ENCODE measurements around the gene CLNK. TPM values are rescaled to one million over a fixed set of nuclear protein-coding genes. Genes with fewer than 3 reads are reported as not detected.

Gene CLNK
- total RNA-seq, 1 donor from 2014 or later, result 0.35 TPM

DNA sequence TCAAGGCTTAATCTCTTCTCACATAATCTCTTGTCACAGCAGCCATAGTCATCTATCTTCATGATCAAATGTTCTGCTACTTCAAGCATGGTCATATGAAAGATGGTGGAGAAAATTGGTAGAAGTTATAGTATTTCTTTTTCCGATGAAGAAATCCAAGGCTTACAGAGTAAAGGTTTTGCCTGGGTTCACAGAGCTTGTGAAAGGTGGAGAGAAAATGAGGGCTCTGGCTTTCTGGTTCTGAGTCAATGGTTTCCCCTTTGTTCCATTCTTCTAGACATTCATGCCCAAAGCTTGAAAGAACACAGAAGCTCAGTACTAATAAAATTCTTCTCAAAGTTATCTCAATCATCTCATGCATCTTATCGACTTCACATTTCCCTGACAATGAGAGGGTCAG, 36.1 kb downstream of the CLNK start:
- no peak for ATAC-seq
- intact Hi-C loops (cut with DNase I), result no loop called here
- Histone ChIP-seq H3K27ac (no peak overlapping the region), H3K4me1 (no peaks in the 10 kb centered on the region), H3K4me3 (no peak overlapping the region), H3K27me3 (no peaks in the 10 kb centered on the region), H3K36me3 (no peaks in the 10 kb centered on the region), H3K9me3 (no peaks in the 10 kb centered on the region)
- TF ChIP-seq, protein P1, sequence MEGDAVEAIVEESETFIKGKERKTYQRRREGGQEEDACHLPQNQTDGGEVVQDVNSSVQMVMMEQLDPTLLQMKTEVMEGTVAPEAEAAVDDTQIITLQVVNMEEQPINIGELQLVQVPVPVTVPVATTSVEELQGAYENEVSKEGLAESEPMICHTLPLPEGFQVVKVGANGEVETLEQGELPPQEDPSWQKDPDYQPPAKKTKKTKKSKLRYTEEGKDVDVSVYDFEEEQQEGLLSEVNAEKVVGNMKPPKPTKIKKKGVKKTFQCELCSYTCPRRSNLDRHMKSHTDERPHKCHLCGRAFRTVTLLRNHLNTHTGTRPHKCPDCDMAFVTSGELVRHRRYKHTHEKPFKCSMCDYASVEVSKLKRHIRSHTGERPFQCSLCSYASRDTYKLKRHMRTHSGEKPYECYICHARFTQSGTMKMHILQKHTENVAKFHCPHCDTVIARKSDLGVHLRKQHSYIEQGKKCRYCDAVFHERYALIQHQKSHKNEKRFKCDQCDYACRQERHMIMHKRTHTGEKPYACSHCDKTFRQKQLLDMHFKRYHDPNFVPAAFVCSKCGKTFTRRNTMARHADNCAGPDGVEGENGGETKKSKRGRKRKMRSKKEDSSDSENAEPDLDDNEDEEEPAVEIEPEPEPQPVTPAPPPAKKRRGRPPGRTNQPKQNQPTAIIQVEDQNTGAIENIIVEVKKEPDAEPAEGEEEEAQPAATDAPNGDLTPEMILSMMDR (IDR thresholded peaks at IDR 0.05), result no peak
- no peak for DNase-seq

DNA sequence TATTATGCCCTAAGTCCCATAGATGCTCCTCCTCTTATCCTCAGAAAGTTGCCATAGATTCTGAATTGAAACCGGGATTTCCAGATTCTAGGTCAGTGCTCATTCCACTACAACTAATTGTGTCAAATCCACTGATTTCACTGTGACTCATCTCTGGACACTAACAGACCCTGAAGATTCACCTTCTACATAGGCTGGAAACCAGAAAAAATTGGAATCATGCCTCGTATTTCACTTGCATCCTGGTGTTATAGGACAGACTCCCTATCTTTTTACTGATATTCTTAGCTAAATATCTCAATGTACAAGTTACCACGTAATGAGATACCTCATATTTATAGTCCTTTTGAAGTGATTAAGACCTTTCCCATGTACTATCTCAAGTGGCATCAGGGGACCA, 36.7 kb downstream of the CLNK start:
- intact Hi-C loops (cut with DNase I), result no loop called here
- Histone ChIP-seq H3K4me3 (no peak overlapping the region), H3K27me3 (no peaks in the 10 kb centered on the region), H3K36me3 (no peaks in the 10 kb centered on the region), H3K9me3 (no peaks in the 10 kb centered on the region), H3K27ac (no peak overlapping the region), H3K4me1 (no peaks in the 10 kb centered on the region)
- no peak for DNase-seq
- TF ChIP-seq, protein P1 (IDR thresholded peaks at IDR 0.05), result no peak
- no peak for ATAC-seq

DNA sequence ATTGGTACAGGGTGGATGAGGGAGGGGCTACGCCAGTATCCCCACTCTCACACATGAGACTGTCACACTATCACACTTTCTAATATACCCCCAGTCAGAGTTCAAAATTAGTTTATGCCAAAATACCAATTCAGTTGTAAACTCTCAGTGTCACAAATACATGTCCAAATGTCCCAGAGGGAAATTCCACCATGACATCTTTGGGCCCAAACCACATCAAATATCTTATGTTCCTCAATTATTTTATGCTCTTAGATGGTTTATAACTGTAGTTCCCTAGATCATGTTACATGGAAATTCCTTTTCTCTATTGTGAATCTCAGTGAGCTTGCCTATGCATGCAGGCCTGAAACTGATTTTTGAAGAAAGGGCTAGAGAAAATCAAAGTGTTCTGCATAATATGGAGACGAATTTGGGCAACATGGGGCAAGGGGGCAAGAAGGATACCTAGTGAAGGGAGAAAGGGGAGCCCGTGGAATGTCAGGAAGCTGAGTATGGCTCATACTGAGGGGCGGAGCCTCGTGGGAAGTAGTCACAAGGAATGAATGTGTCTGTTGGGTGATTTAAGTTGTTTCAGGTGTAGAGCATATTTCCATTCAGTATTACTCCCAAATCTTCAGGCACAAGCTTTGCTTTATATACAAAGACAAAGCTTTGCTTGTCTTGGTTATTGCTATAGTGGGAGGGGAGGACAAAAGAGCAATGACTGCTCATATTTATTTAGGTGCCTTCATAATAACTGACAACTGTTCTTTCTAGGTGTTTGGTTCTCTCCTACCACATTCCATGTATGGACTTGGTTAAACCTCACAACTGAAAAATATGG, 40.8 kb downstream of the CLNK start:
- no peaks in the 10 kb centered on the region for H3K9me3 ChIP-seq
- ATAC-seq (no peak), DNase-seq (no peak)
- no peak overlapping the region for H3K27ac ChIP-seq
- H3K27me3 ChIP-seq, result no peaks in the 10 kb centered on the region
- H3K36me3 ChIP-seq, result no peaks in the 10 kb centered on the region
- TF ChIP-seq, protein P1 (IDR thresholded peaks at IDR 0.05), result no peak
- intact Hi-C loops (cut with DNase I), result no loop called here
- H3K4me3 ChIP-seq, result no peak overlapping the region
- no peaks in the 10 kb centered on the region for H3K4me1 ChIP-seq

DNA sequence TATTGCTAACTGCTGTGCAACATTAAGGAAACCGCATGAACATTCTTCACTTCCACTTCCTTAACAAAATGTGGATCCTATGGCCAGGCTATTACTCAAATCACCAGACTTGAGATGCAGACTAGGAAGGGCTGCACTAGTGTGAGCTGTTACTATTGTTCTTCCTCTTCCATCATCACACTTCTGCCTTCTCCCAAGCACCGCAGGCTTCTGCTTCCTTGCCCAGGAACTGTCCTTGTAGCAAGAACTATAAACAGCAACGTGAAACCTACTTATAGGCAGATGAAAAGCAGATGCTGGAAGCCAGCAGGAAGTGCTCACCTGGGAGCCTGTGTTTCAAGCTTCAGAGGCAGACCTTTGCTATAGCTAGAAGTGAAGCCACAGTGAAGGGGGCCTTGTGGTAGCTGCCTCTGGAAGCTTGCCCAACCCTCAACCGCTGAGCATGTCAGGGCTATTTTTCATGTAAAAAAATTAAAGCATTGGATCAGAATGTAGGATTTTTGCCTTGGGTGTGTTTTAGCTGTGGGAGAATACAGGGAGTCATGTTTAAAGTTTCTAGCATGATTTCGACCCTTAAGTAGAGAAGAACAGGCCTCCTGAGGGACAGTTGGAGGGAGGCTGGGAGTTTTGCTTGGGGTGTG, 43.9 kb downstream of the CLNK start:
- DNase-seq (no peak), ATAC-seq (peak; percentile 92)
- Histone ChIP-seq H3K9me3 (no peaks in the 10 kb centered on the region), H3K4me1 (no peaks in the 10 kb centered on the region), H3K4me3 (no peak overlapping the region), H3K27me3 (no peaks in the 10 kb centered on the region), H3K27ac (no peak overlapping the region), H3K36me3 (no peaks in the 10 kb centered on the region)
- intact Hi-C loops (cut with DNase I), result no loop called here
- TF ChIP-seq, protein P1 (IDR thresholded peaks at IDR 0.05), result no peak

DNA sequence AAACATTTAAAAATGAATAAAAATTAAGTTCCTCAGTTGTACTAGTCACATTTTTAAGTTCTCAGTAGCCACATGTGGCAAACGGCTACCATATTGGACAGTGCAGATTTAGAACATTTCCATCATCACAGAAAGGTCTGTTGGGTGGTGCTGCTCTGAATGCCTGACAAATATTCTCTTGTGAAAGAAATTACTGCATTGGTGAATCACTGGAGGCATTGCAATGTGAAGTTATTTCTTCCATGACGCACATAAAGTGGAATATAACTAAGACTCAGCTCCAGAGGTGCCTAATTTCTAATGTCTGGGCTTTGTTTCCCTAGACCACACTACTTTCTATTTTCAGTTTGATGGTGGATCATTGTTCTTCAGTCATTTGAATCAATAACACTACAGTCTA, 44.9 kb downstream of the CLNK start:
- ATAC-seq, result no peak
- H3K4me3 ChIP-seq, result no peak overlapping the region
- TF ChIP-seq, protein P1 (IDR thresholded peaks at IDR 0.05), result no peak

More for the DNA sequence above, 44.9 kb downstream of the CLNK start:
- Histone ChIP-seq H3K27me3 (no peaks in the 10 kb centered on the region), H3K4me1 (no peaks in the 10 kb centered on the region), H3K36me3 (no peaks in the 10 kb centered on the region), H3K9me3 (no peaks in the 10 kb centered on the region), H3K27ac (no peak overlapping the region)
- intact Hi-C loops (cut with DNase I), result no loop called here
- no peak for DNase-seq

All from upper lobe of right lung (tissue), 1 donor.